SHP77 (cell line): Measurements from ENCODE around the gene FGFR1OP2.
"Not testable (repeated sequence)": the region's sequence is repeated elsewhere in the genome, so short reads cannot be mapped to it uniquely, and the experiment has no call there.

Source experiments
- DNase-seq, 2 experiments: peaks; one replicate each; lab custom pipeline; 2025; lab: John Stamatoyannopoulos, UW

FGFR1OP2 gene

GRCh38 chr12:26941215-26941594 is 2.9 kb downstream of the FGFR1OP2 start:
- no peak for DNase-seq

GRCh38 chr12:26948309-26948708 is 10.0 kb downstream of the FGFR1OP2 start:
- no peak for DNase-seq

GRCh38 chr12:26953447-26953846 is 15.2 kb downstream of the FGFR1OP2 start:
- no peak for DNase-seq

- no peak for DNase-seq
These were observed 15.8 kb downstream of the FGFR1OP2 start for GRCh38 chr12:26954027-26954426.

- DNase-seq = not testable (repeated sequence)
These were observed 23.1 kb downstream of the FGFR1OP2 start for GRCh38 chr12:26961391-26961790.

GRCh38 chr12:26961803-26962202 is 23.5 kb downstream of the FGFR1OP2 start:
- DNase-seq = no peak

GRCh38 chr12:26963413-26963812 is 25.1 kb downstream of the FGFR1OP2 start:
- no peak for DNase-seq

- DNase-seq = no peak
These were observed 28.6 kb downstream of the FGFR1OP2 start for GRCh38 chr12:26966842-26967241.

GRCh38 chr12:26970136-26970535 is 31.9 kb downstream of the FGFR1OP2 start:
- DNase-seq = no peak

GRCh38 chr12:26971963-26972362 is 33.7 kb downstream of the FGFR1OP2 start:
- no peak for DNase-seq

- DNase-seq = no peak
These were observed 38.4 kb downstream of the FGFR1OP2 start for GRCh38 chr12:26976687-26977086.

GRCh38 chr12:26978801-26979200 is 40.5 kb downstream of the FGFR1OP2 start:
- no peak for DNase-seq

- DNase-seq = no peak
These were observed 41.5 kb downstream of the FGFR1OP2 start for GRCh38 chr12:26979733-26980132.

- DNase-seq = no peak
These were observed 44.6 kb downstream of the FGFR1OP2 start for GRCh38 chr12:26982866-26983265.

- DNase-seq = no peak
These were observed 49.6 kb downstream of the FGFR1OP2 start for GRCh38 chr12:26987634-26988424.

GRCh38 chr12:26988703-26989102 is 50.4 kb downstream of the FGFR1OP2 start:
- DNase-seq = no peak

- DNase-seq = no peak
These were observed 51.6 kb downstream of the FGFR1OP2 start for GRCh38 chr12:26989873-26990272.

GRCh38 chr12:26991826-26992225 is 53.6 kb downstream of the FGFR1OP2 start:
- DNase-seq = no peak

- no peak for DNase-seq
These were observed 55.8 kb downstream of the FGFR1OP2 start for GRCh38 chr12:26994109-26994508.

GRCh38 chr12:26995706-26996105 is 57.4 kb downstream of the FGFR1OP2 start:
- no peak for DNase-seq

- DNase-seq = no peak
These were observed 58.7 kb downstream of the FGFR1OP2 start for GRCh38 chr12:26997003-26997402.

- no peak for DNase-seq
These were observed 62.7 kb downstream of the FGFR1OP2 start for GRCh38 chr12:27000961-27001360.

GRCh38 chr12:27001663-27002062 is 63.4 kb downstream of the FGFR1OP2 start:
- DNase-seq = no peak

- no peak for DNase-seq
These were observed 63.9 kb downstream of the FGFR1OP2 start for GRCh38 chr12:27002141-27002540.
